NCI-H524 treated with DMSO at 0.1 percent for 48 hours (cell line): Measurements from ENCODE around the gene RGS19.

ENCODE experiments used
- DNase-seq: peaks from one replicate; lab custom pipeline; 2025; lab: John Stamatoyannopoulos, UW

Gene RGS19

GRCh38 chr20:64048402-64049044, 30.8 kb downstream of the RGS19 start:
- DNase-seq, result no peak

GRCh38 chr20:64047968-64048401, 31.3 kb downstream of the RGS19 start:
- no peak for DNase-seq

GRCh38 chr20:64047046-64047389, 32.3 kb downstream of the RGS19 start:
- no peak for DNase-seq

GRCh38 chr20:64045346-64046011, 33.8 kb downstream of the RGS19 start:
- DNase-seq, result no peak

GRCh38 chr20:64044484-64045247, 34.7 kb downstream of the RGS19 start:
- no peak for DNase-seq

- no peak for DNase-seq
These were observed 35.5 kb downstream of the RGS19 start for GRCh38 chr20:64043768-64044167.

- no peak for DNase-seq
These were observed 37.1 kb downstream of the RGS19 start for GRCh38 chr20:64042054-64042781.

GRCh38 chr20:64041781-64042053, 37.6 kb downstream of the RGS19 start:
- DNase-seq, result no peak

- no peak for DNase-seq
These were observed 38.1 kb downstream of the RGS19 start for GRCh38 chr20:64041040-64041780.

GRCh38 chr20:64040231-64041039, 38.9 kb downstream of the RGS19 start:
- DNase-seq, result no peak

GRCh38 chr20:64039293-64040160, 39.8 kb downstream of the RGS19 start:
- DNase-seq, result no peak

- no peak for DNase-seq
These were observed 40.6 kb downstream of the RGS19 start for GRCh38 chr20:64038565-64039292.

GRCh38 chr20:64038224-64038564, 41.1 kb downstream of the RGS19 start:
- DNase-seq, result no peak

GRCh38 chr20:64037498-64038213, 41.7 kb downstream of the RGS19 start:
- no peak for DNase-seq

GRCh38 chr20:64037199-64037497, 42.2 kb downstream of the RGS19 start:
- no peak for DNase-seq

- DNase-seq, result no peak
These were observed 42.7 kb downstream of the RGS19 start for GRCh38 chr20:64036346-64037198.

- no peak for DNase-seq
These were observed 43.4 kb downstream of the RGS19 start, which contains the start of gene C20orf204 for GRCh38 chr20:64035933-64036345. TSS of gene C20orf204 (plus strand) at chr20:64036182. CDS start at chr20:64036324, 142 bp downstream.
